ENCODE measurements around the gene KAT7. TPM values are rescaled to one million over a fixed set of nuclear protein-coding genes. Genes with fewer than 3 reads are reported as not detected.
"Not testable (repeated sequence)": the region's sequence is repeated elsewhere in the genome, so short reads cannot be mapped to it uniquely, and the experiment has no call there.

Gene KAT7
- total RNA-seq, 1 donor from 2014 or later, result 30.5 TPM

DNA sequence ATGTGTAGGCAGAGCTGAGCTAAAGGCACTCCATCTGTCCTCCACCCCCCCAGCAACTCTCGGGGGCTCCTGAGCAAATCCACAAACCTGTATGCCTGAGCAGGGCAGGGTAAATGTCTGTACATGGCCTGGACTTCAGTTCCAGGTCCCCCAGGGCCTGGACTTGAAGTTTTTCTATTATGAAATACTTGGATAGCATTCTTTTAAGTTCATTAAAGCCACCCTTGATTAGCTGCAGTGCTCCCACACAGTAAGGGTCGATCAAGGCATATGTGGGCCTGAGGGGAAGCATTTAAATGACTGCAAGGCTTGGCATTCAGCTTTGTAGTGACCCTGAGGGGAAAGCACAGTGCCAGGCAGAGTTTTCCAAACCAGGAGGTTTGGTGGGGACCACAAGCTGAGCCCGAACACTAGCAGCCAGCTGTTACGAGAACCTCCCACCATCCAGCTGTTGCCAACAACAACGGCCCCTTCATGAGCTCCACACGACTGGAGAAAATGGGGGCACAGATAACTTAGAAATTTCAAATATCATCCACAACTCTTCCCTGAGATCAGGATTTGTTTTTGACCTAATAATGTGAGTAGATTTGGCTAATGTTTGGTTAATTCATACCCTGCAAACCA is 31.2 kb upstream of the KAT7 start:
- Histone ChIP-seq H3K4me3 (ENCODE audit: low read depth, low read length) (no peak overlapping the region), H3K36me3 (ENCODE audit: control insufficient read depth, insufficient read depth, low read length) (no peaks in the 10 kb centered on the region), H3K27me3 (ENCODE audit: control insufficient read depth, insufficient read depth, low read length) (no peaks in the 10 kb centered on the region)
- TF ChIP-seq, protein P1, sequence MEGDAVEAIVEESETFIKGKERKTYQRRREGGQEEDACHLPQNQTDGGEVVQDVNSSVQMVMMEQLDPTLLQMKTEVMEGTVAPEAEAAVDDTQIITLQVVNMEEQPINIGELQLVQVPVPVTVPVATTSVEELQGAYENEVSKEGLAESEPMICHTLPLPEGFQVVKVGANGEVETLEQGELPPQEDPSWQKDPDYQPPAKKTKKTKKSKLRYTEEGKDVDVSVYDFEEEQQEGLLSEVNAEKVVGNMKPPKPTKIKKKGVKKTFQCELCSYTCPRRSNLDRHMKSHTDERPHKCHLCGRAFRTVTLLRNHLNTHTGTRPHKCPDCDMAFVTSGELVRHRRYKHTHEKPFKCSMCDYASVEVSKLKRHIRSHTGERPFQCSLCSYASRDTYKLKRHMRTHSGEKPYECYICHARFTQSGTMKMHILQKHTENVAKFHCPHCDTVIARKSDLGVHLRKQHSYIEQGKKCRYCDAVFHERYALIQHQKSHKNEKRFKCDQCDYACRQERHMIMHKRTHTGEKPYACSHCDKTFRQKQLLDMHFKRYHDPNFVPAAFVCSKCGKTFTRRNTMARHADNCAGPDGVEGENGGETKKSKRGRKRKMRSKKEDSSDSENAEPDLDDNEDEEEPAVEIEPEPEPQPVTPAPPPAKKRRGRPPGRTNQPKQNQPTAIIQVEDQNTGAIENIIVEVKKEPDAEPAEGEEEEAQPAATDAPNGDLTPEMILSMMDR (IDR thresholded peaks at IDR 0.05; ENCODE audit: insufficient read depth, low read length, poor library complexity, severe bottlenecking), result no peak
- DNase-seq (ENCODE audit: low read depth), result no peak

DNA sequence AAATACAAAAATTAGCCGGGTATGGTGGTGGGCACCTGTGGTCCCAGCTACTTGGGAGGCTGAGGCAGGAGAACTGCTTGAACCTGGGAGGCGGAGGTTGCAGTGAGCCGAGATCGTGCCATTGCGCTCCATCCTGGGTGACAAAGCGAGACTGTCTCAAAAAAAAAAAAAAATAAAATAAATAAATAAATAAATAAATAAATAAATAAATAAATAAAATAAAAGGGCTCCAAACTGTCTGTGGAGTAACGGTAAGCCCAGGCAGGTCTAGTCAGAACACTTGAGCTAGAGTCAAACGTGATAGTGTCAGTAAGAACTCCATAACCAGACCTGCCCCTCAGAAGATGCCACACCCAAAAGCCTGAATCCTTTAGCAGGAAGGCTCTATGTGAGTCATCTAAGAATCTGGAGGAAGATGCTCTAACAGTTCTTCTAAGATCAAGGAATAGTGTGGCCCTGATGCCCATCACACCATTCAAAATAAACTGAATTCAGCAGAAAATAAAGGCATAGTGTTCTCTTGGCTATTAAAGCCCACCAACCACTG is 29.9 kb upstream of the KAT7 start:
- DNase-seq (ENCODE audit: low read depth), result not testable (repeated sequence)

DNA sequence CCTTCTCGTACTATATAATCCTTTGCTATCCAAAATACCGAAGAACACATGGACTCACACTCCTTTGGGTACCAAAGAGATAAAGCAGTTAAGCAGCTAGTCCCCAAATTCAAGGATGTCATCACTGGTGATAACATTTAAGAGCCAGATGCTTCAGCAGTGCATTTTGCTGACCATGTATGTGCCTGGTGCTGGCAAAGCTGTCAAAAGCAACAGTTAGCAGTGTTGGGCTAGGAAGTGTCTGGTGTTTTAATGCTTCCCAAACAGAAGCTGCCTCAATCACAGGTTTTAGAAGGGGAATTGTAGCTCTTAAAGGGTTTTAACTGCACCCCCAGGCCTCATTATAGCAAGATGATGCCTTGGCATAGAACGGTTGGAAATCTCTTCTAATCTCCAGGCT is 29.3 kb upstream of the KAT7 start:
- no peak for DNase-seq (ENCODE audit: low read depth)
- Histone ChIP-seq H3K36me3 (ENCODE audit: control insufficient read depth, insufficient read depth, low read length) (no peaks in the 10 kb centered on the region), H3K4me3 (ENCODE audit: low read depth, low read length) (no peak overlapping the region), H3K27me3 (ENCODE audit: control insufficient read depth, insufficient read depth, low read length) (no peaks in the 10 kb centered on the region)
- TF ChIP-seq, protein P1 (IDR thresholded peaks at IDR 0.05; ENCODE audit: insufficient read depth, low read length, poor library complexity, severe bottlenecking), result no peak

More for the DNA sequence above, 29.9 kb upstream of the KAT7 start:
- not testable (repeated sequence) for H3K4me3 ChIP-seq (ENCODE audit: low read depth, low read length); H3K36me3 ChIP-seq (ENCODE audit: control insufficient read depth, insufficient read depth, low read length); H3K27me3 ChIP-seq (ENCODE audit: control insufficient read depth, insufficient read depth, low read length)

DNA sequence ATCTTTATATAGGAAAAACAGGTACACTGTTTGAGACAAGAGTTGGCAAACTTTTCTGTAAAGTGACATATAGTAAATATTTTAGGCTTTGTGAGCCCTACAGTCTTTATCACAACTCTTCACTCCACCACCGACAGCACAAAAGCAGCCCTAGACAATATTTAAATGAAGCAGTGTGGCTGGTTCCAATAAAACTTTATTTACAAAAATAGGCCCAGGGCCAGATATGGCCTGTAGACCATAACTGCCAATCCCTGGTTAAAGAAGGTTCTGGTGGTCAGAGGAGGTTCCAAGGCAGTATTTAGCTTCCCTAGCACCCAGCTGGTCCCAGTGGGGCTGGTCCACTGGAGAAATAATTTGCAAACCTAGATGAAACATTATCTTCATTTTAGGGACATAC is 28.2 kb upstream of the KAT7 start:
- H3K27me3 ChIP-seq (ENCODE audit: control insufficient read depth, insufficient read depth, low read length), result no peaks in the 10 kb centered on the region
- H3K4me3 ChIP-seq (ENCODE audit: low read depth, low read length), result no peak overlapping the region
- no peak for DNase-seq (ENCODE audit: low read depth)
- no peaks in the 10 kb centered on the region for H3K36me3 ChIP-seq (ENCODE audit: control insufficient read depth, insufficient read depth, low read length)
- TF ChIP-seq, protein P1 (IDR thresholded peaks at IDR 0.05; ENCODE audit: insufficient read depth, low read length, poor library complexity, severe bottlenecking), result no peak

DNA sequence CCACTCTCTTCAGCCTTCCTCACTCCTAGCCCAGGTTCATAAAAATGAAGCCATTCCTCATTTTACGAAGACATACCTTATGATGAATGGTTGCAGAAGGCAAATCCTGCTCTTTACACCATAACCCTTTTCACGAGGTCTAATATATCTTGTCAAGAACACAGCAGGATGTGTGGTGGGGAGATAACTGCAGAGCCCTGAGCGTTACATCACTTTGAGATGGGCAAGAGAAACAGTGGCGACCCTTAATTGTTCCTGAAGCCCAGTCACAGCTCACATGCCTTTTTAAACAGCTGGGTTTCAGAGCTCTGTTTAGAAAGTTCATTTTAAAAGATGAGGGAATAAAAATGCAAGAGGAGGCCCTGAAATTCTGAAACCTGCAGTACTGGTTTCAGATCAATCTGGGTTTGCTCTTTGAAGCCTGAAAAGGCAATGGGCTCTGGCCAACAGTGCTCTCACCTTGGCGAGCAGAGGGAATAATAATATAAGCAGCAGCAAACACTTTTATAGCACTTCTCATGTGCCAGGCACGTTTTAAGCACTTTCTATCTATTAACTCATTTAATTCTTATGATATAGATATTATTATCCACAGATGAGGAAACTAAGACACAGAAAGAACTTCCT is 27.4 kb upstream of the KAT7 start:
- TF ChIP-seq, protein P1 (IDR thresholded peaks at IDR 0.05; ENCODE audit: insufficient read depth, low read length, poor library complexity, severe bottlenecking), result no peak
- no peaks in the 10 kb centered on the region for H3K36me3 ChIP-seq (ENCODE audit: control insufficient read depth, insufficient read depth, low read length)
- no peak for DNase-seq (ENCODE audit: low read depth)

DNA sequence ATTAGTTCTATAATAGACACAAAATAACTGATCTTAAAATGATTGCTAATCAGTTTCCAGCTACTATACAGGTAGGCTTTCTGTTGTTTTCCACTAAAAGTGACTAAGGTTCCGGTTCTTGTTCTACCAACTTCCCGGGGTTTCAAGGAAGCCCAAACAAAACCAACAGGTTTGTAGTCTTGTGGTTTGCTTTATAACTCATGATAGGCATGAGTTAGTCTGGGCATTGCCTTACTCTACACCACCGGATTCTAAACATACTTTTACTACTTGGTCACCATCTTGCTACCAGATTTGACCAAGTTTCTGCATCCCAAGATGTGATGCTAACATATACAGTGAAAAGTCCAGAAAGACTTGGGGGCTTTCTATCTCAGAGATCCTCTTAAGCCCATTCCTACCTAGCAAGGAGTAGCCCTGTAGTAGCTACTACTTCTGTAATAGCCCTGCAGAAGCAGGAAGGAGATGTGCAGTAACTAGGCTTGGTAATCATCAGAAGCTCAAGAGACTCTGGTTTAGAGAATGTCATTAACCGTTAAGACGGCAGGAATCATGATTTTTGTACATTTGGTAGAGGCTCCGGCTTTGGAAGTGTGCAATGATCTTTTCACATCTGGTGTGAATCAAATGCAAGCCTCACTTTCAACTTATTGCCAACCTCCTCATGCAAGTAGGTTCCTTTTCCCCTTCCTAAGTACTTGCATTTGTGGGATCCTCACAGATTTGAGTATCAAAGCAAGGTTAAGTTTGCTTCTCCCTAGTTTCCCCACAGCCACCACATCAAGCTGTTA is 26.1 kb upstream of the KAT7 start:
- H3K4me3 ChIP-seq (ENCODE audit: low read depth, low read length), result no peak overlapping the region
- DNase-seq (ENCODE audit: low read depth), result peak; percentile 29

More for the DNA sequence above, 27.4 kb upstream of the KAT7 start:
- H3K4me3 ChIP-seq (ENCODE audit: low read depth, low read length), result no peak overlapping the region
- no peaks in the 10 kb centered on the region for H3K27me3 ChIP-seq (ENCODE audit: control insufficient read depth, insufficient read depth, low read length)

More for the DNA sequence above, 26.1 kb upstream of the KAT7 start:
- TF ChIP-seq, protein P1 (IDR thresholded peaks at IDR 0.05; ENCODE audit: insufficient read depth, low read length, poor library complexity, severe bottlenecking), result no peak
- no peaks in the 10 kb centered on the region for H3K36me3 ChIP-seq (ENCODE audit: control insufficient read depth, insufficient read depth, low read length)
- peaks cover 6% of the 10 kb centered on the region for H3K27me3 ChIP-seq (ENCODE audit: control insufficient read depth, insufficient read depth, low read length)

All from kidney epithelial cell (primary cell).